A172 (cell line): Measurements from ENCODE around the gene EIF4EBP2. TPM values are rescaled to one million over a fixed set of nuclear protein-coding genes. Genes with fewer than 3 reads are reported as not detected.
A peak's percentile ranks its signal among the peaks of the same experiment; 100 is the strongest.

ENCODE experiments used
- DNase-seq: peaks from one replicate; pipeline ENCODE4 v3.0.0-alpha.2; 2015; ENCODE audit warnings: low spot score
- total RNA-seq: library from RNA; depleted of rRNA; stranded (reverse); fragments of >200 nt; shearing (Covaris generic); gene quantifications from 2 replicates; pipeline ENCODE4 v1.2.3, GENCODE V29; 2014; rRNA removed

Gene EIF4EBP2, protein sequence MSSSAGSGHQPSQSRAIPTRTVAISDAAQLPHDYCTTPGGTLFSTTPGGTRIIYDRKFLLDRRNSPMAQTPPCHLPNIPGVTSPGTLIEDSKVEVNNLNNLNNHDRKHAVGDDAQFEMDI
- 30.2 and 31.6 TPM in 2 replicates for total RNA-seq

GRCh38 chr10:70404036-70404786, at the start of gene EIF4EBP2:
Gene EIF4EBP2, plus strand, starts transcription at chr10:70404145. Its CDS starts 257 bp downstream, at chr10:70404402.
- peak; percentile 94 for DNase-seq

- DNase-seq: no peak
Measured at GRCh38 chr10:70354556-70354955, 49.4 kb upstream of the EIF4EBP2 start.

GRCh38 chr10:70355051-70356021, 48.6 kb upstream of the EIF4EBP2 start:
- no peak for DNase-seq

GRCh38 chr10:70357565-70357964, 46.4 kb upstream of the EIF4EBP2 start:
- peak; percentile 42 for DNase-seq

GRCh38 chr10:70358446-70358845, 45.5 kb upstream of the EIF4EBP2 start:
- no peak for DNase-seq

DNA sequence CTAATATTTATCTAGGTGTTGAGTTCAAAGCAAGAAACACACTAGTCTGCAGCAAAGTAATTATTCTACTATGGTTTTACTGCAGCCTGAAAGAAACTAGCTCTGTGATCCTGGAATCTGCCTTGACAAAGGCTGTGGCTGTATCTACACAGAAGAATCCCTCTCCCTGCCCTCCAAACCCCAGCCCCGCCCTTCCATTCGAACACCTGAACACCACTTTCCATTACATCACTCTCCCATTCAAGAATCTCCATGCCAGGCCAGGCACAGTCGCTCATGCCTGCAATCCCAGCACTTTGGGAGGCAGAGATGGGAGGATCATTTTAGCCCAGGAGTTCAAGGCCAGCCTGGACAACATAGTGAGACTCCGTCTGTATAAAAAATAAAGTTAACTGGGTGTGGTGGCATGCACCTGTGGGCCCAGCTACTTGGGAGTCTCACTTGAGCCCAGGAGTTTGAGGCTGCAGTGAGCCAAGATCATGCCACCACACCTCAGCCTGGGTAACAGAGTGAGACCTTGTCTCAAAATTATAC, 44.9 kb upstream of the EIF4EBP2 start:
- DNase-seq: no peak

DNA sequence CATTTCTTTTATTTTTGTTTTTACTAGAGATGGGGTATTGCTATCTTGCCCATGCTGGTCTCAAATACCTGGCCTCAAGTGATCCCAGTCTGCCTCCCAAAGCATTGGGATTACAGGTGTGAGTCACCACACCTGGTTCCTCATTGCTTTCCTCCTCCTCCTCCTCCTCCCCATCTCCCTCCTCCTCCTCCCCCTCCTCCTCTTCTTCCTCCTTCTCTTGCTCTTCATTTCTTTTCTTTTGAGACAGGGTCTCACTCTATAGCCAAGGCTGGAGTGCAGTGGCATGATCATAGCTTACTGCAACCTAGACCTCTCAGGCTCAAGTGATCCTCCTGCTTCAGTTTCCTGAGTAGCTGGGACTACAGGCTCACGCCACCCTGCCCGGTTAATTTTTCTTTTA, 43.7 kb upstream of the EIF4EBP2 start:
- DNase-seq: no peak

DNA sequence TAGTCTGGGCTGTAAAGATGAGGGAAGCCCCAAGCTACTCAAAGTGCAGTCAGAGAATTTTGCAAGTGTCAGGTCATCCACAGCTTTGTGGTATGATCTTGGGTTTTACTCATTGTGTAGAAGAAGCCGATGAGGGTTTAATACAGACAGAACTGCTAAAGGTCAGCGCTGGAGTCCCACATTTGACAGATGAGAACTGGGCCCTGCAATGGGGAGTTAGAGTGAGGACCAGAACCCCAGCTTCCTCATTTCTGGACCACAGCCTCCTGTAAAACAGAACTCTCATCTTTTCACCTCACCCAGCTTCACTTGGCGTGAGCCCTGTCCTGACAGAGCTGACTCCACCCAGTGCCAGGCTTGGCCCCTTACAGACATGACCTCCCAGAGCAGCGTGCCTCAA, 41.6 kb upstream of the EIF4EBP2 start:
- no peak for DNase-seq

- no peak for DNase-seq
Measured at GRCh38 chr10:70363292-70363691, 40.7 kb upstream of the EIF4EBP2 start.

DNA sequence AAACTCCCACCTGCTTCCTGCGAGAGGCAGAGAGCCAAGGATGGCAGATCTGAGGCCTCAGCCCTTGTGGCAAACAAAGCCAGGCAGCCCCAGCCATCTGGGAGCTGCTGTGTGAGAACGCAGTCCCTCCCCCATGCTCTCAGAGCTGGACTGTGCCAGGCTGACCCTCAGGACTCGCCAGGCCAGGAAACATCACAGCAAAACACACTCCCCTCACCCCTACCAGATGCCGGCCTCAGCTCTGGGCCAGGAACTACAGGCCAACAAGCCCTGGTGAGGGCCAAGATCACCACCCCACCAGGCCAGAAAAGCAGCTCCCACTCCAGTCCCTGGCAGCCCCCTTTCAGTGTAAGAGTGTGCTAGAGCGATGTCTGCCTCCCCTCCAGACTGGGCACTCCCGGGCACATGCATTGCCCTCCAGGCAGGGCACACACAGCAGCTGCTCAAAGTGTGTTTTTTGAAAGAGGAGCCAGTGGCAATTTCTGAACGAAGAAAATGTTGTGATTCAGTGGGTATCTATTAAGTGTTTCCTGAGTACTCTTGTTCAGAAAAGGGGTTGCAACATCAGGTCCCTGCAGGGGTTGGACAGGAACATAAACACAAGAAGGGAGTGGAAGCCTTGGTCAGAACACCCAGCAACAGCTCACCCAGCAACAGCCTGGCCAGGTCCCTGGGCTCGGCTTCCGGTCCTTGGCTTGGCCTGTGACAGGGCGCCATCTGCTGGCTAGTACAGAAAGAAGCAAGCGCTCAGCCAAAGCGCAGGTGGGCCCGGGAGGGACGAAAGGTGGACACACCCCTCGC, 39.8 kb upstream of the EIF4EBP2 start:
- DNase-seq: peak; percentile 87

DNA sequence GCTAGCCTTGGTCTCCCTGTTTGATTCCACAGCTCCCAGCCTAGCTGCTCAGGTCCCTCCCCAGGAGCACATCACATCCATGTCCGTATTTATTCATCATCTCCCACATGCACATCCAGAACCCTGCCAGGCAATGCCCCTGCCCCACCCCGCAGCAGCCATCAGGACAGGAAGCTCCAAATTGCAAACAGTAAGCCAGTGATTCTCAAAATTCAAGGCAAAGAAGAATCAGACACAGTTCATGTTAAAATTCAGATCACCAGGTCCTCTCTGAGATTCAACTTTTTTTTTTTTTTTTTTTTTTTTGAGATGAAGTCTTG, 39.2 kb upstream of the EIF4EBP2 start:
- no peak for DNase-seq

DNA sequence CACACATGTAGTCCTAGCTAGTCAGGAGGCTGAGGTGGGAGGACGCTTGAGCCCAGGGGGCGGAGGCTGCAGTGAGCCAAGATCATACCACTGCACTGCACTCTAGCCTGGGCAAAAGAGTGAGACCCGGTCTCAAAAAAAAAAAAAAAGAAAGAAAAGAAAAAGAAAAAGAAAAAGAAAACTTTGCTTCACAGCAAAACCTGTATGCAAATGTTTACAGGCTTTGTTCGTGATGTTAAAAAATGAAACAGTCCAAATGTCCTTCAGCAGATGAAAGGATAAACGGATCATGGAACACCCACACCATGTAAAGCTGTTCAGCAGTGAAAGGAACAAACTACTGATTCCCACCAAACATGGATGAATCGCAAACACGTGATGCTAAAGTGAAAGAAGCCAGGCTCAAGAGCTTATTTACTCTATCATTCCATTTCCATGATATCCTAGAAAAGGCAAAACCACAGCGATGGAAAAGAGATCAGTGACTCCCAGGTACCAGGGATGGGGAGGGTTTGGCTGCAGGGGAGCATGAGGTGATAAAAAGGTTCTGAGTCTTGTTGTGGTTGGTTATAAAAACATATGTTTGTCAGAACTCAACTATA, 36.6 kb upstream of the EIF4EBP2 start:
- DNase-seq: peak; percentile 66

- no peak for DNase-seq
Measured at GRCh38 chr10:70368774-70369482, 35.0 kb upstream of the EIF4EBP2 start.

- DNase-seq: no peak
Measured at GRCh38 chr10:70369498-70370018, 34.4 kb upstream of the EIF4EBP2 start.

DNA sequence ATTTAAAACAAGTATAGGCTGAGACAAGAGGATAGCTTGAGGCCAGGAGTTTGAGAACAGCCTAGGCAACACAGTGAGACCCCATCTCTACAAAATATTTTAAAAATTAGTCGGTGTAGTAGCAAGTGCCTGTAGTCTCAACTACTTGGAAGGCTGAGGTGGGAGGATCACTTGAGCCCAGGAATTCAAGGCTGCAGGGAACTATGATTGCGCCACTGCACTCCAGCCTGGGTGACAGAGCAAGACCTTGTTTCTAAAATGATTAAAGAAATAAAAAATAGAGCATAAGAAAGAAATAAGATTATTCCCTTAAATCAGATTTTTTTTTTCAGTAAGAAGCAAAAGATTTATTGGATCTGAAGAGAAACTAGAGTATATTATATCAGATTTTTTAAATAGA, 33.2 kb upstream of the EIF4EBP2 start:
- DNase-seq: no peak

DNA sequence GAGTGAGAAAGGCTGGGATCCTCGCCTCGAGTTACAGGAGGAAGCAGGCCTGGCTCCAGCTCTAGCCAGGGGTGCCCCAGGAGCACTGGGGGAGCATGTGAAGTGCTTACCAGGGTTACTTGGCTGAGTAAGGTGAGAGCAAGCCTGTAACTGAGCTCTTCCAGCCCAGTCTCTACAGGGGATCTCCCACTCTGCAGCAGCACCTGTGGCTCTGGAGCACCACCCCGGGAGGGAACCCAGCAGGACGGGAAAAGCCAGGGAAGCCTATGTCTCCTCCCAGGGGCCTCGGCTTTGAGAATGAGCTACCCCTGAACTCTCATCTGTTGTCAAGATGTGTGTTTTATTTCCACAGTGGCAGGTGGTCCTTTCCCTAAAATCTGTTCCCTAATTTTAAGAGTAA, 32.1 kb upstream of the EIF4EBP2 start:
- DNase-seq: no peak

DNA sequence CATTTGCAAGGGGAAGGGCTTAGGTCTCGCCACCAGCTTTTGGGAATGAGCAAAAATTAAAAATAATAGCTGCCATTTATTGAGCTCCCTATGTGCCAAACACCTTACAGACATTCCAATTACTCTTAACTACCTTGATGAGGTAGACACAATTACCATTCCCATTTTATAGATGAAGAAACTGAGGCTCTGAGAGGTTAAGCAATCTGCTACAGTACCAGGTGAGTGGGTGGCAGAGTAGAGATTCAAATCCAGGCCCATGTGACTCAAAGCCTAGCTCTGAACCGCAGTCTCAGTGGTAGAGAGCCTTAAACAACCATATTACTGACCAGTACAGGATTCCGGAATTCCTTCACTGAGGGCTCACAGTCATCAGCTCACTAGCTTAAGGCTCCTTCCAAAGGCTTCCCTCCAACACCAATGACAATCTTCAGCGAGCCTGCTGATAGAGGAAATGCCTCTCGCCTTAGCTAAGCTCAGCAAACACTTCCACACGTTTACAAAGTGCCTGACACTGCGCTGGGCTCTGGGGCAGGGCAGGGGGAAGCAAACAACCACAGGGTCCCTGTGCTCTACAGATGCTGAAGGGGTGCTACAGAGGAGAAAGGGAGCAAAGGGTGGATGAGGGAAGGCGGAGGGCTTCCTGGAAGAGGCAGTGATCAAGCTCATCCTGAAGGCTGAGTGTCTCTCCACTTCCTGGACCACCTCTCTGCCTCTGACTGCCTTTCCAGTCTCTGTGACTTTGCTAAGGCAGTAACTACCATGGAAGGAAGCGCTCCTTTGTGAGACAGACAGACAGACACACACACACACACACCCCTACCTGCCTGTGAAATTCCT, 28.9 kb upstream of the EIF4EBP2 start:
- no peak for DNase-seq

GRCh38 chr10:70376436-70377378, 27.2 kb upstream of the EIF4EBP2 start:
- peak; percentile 53 for DNase-seq
